Measurements from ENCODE around the gene CTSW. TPM values are rescaled to one million over a fixed set of nuclear protein-coding genes. Genes with fewer than 3 reads are reported as not detected.
A peak's percentile ranks its signal among the peaks of the same experiment; 100 is the strongest.

Gene CTSW
- total RNA-seq, 4 donors from 2014 or later: 0.67 to 7.6 (median 2.7) TPM

DNA sequence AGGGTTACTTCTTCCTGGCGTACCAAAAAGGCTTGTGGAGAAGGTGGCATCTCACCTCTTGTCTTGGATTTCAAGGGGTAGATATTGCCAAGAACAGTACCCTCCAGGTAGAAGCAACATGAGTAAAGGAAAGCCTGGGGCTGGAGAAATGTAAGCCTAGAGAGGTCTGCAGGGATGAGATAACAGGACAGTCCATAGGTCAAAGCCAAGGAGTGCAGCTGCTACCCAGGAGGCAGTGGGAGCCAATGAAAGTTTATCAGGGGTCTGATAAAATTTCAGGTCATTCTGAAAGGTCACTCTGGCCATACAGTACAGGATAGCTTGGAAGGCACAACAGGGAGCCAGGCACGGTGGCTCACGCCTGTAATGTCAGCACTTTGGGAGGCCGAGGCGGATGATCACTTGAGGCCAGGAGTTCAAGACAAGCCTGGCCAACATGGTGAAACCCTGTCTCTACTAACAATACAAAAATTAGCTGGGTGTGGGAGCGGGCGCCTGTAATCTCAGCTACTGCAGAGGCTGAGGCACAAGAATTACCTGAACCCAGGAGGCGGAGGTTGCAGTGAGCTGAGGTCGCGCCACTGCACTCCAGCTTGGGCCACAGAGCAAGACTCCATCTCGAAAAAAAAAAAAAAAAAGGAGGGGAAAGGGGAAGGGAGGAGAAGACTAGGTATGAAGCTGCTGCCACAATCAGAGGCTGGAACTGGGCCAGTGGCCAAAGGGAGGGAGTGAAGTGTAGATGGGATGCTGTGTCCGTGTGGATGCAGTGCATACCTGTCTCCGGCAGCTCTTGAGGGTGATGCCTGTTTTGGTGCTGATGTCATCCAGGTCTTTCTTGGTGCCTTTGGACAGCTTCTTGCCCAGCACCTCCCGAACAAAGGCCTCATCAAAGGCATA is 7.4 kb downstream of the CTSW start:
- no peak for DNase-seq
- Histone ChIP-seq H3K9me3 (no peaks in the 10 kb centered on the region), H3K4me3 (replicated peaks in 1 of 3) (peak overlapping the region in 1 of 3 donors; percentile 55), H3K27ac (no peak overlapping the region), H3K27me3 (no peaks in the 10 kb centered on the region), H3K4me1 (peaks cover 34 to 36% of the 10 kb centered on the region in 2 donors), H3K36me3 (peaks cover 12 to 16% of the 10 kb centered on the region in 2 donors)
- intact Hi-C loops (cut with DNase I): loop anchor here (2.0 kb wide), 1 partner anchor 102 kb away; no protein-coding TSS in a partner anchor
- TF ChIP-seq POLR2A (IDR thresholded peaks at IDR 0.05): no peak
- TF ChIP-seq, protein P1, sequence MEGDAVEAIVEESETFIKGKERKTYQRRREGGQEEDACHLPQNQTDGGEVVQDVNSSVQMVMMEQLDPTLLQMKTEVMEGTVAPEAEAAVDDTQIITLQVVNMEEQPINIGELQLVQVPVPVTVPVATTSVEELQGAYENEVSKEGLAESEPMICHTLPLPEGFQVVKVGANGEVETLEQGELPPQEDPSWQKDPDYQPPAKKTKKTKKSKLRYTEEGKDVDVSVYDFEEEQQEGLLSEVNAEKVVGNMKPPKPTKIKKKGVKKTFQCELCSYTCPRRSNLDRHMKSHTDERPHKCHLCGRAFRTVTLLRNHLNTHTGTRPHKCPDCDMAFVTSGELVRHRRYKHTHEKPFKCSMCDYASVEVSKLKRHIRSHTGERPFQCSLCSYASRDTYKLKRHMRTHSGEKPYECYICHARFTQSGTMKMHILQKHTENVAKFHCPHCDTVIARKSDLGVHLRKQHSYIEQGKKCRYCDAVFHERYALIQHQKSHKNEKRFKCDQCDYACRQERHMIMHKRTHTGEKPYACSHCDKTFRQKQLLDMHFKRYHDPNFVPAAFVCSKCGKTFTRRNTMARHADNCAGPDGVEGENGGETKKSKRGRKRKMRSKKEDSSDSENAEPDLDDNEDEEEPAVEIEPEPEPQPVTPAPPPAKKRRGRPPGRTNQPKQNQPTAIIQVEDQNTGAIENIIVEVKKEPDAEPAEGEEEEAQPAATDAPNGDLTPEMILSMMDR (IDR thresholded peaks at IDR 0.05): no peak
- WGBS, 2 donors: 86 to 87% methylated on average over 14 of the region's 14 CpGs

DNA sequence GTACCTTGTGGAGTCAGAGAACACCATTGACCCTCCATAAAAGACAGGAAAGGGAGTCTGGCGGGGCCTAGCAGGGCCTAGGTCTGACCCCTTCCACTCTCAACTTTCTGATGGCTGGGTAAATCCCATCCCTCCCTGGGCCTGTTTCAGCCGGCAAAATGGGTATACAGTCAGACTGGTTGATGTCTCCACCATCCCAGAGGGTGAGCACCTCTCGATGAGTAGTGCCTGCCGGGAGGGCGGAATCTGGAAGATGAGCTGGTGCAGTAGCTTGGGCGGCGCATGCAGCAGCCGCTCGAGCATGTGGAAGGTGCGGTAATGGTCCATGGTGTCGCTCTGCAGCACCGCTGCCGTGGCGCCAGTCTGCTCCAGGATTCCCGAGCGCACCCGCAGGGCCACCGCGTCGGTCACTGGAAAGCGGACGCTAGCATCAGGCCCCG is 8.1 kb downstream of the CTSW start:
- TF ChIP-seq, protein P1 (IDR thresholded peaks at IDR 0.05): no peak
- no peak for TF ChIP-seq POLR2A (IDR thresholded peaks at IDR 0.05)
- intact Hi-C loops (cut with DNase I): loop anchor here (2.0 kb wide), 1 partner anchor 101 kb away; no protein-coding TSS in a partner anchor
- H3K27ac ChIP-seq: peak overlapping the region; percentile 62 to 97 (median 92)
- H3K4me1 ChIP-seq: peaks cover 34 to 43% of the 10 kb centered on the region in 2 donors
- 5 to 100% methylated on average over 1 to 8 of the region's 23 CpGs for WGBS, 2 donors
- no peak for DNase-seq
- H3K27me3 ChIP-seq: no peaks in the 10 kb centered on the region
- H3K36me3 ChIP-seq: peaks cover 12 to 16% of the 10 kb centered on the region in 2 donors
- H3K4me3 ChIP-seq (replicated peaks in 1 of 3): peak overlapping the region; percentile 41 to 69 (median 55)
- no peaks in the 10 kb centered on the region for H3K9me3 ChIP-seq

DNA sequence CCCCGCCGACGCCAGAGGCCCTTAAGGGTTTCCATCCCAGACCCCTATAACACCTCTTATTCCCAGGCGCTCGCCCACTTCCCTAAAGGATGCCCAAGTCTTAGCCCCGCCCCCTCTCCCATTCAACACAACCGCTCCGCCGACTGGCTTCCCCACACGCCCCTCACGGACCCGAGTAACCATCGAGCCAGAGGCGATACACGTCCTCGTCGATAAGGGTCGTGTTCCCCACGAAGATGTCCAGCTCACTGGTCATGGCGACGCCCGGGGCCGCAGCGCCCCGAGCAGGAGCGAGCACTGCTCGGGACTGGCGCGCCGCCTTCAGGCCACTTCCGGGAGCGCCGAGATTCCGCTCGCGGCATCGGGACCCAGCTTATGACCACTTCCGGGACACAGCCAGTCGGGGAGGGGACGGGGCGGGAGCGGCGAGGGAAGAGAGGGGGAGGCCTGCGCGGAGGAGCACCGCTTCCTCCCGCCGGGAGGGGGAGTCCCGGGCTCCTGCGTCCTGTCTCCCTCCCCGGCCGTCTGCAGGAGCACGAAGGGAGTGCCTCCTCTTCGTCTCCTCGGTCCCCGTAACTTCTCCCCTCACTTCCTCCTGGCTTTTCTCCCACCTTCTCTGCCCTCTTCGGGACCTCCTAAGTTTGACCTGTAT is 8.7 kb downstream of the CTSW start, which contains the start of gene FIBP:
FIBP (minus strand) TSS at position 309 of the 652 bp plus-strand sequence; CDS start at position 256, 53 bp downstream.
- Histone ChIP-seq H3K27me3 (no peaks in the 10 kb centered on the region), H3K4me3 (replicated peaks in 1 of 3) (peak within 1 kb of the TSS; percentile 41 to 69 (median 55)), H3K36me3 (peaks cover 10 to 11% of the 10 kb centered on the region in 2 donors), H3K9me3 (no peaks in the 10 kb centered on the region), H3K4me1 (peaks cover 34 to 48% of the 10 kb centered on the region in 2 donors), H3K27ac (peak within 1 kb of the TSS; percentile 82 to 97 (median 92))
- peak; percentile 5 to 87 for TF ChIP-seq POLR2A (IDR thresholded peaks at IDR 0.05)
- TF ChIP-seq, protein P1 (IDR thresholded peaks at IDR 0.05): peak; percentile 69 to 94 (median 83)
- intact Hi-C loops (cut with DNase I): no loop called here
- peak; percentile 97 to 99 for DNase-seq
- 0 to 1% methylated on average over 25 to 28 of the region's 57 CpGs for WGBS, 2 donors

DNA sequence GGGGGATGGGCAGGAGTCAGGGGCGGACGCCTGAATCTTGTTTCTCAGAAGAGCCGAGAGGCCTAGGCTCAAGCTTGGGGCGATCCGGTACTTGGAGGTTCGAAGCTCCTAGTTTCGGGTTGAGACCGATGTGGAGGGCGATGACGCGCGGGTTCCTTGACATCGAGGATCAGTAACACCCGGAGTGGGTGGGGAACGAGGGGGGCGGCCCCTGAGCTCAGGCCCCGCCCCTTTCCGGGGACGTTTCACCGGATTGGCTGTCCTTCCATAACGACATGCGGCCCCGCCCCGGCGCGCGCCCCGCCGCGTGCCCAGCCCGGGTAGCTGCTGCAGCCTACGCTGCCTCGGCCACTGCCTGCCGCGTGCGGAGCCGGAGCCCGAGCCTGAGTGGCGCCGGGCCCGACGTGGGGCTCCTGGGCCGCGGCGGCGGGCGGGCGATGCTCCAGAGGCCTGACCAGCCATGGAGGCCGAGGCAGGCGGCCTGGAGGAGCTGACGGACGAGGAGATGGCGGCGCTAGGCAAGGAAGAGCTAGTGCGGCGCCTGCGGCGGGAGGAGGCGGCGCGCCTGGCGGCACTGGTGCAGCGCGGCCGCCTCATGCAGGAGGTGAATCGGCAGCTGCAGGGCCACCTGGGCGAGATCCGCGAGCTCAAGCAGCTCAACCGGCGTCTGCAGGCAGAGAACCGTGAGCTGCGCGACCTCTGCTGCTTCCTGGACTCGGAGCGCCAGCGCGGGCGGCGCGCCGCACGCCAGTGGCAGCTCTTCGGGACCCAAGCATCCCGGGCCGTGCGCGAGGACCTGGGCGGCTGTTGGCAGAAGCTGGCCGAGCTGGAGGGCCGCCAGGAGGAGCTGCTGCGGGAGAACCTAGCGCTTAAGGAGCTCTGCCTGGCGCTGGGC is 10.9 kb downstream of the CTSW start, which contains the start of gene CCDC85B:
CCDC85B (plus strand) TSS at position 350 of the 895 bp plus-strand sequence; CDS start at position 461, 111 bp downstream.
- H3K36me3 ChIP-seq: peaks cover 0 to 3% of the 10 kb centered on the region in 2 donors
- peaks cover 34 to 55% of the 10 kb centered on the region in 2 donors for H3K4me1 ChIP-seq
- DNase-seq: peak; percentile 98
- WGBS, 2 donors: 0 to 3% methylated on average over 8 to 25 of the region's 94 CpGs
- no peaks in the 10 kb centered on the region for H3K9me3 ChIP-seq
- H3K27me3 ChIP-seq: no peaks in the 10 kb centered on the region
- TF ChIP-seq, protein P1 (IDR thresholded peaks at IDR 0.05): peak in 3 of 6 experiments; percentile 9 to 29 (median 11)
- peak; percentile 77 to 94 for TF ChIP-seq POLR2A (IDR thresholded peaks at IDR 0.05)
- intact Hi-C loops (cut with DNase I): no loop called here
- peak within 1 kb of the TSS; percentile 83 to 97 (median 92) for H3K27ac ChIP-seq
- H3K4me3 ChIP-seq (replicated peaks in 1 of 3): peak within 1 kb of the TSS; percentile 31 to 66 (median 59)

Measured in thyroid gland (tissue), 4 donors.